DOHH2 (cell line): Measurements from ENCODE around the gene OR3A1.

Source experiments
- CTCF ChIP-seq: fragments of 200-600 bp; sonication (generic); IDR thresholded peaks from one replicate; pipeline ENCODE4 v1.5.1; 2014; ENCODE audit warnings: antibody characterized with exemption, mild to moderate bottlenecking, low read depth, low read length; ENCODE audit not compliant: poor library complexity, severe bottlenecking
- EZH2phosphoT487 ChIP-seq: fragments of 200-600 bp; sonication (generic); IDR thresholded peaks from 2 replicates; pipeline ENCODE4 v1.6.1; 2017; ENCODE audit warnings: borderline replicate concordance, mild to moderate bottlenecking, antibody characterized with exemption, low read length, moderate library complexity, mixed read lengths

- TF ChIP-seq CTCF (no peak), EZH2phosphoT487 (no peak)
Observed at GRCh38 chr17:3308603-3309002, 10.4 kb upstream of the OR3A1 start.
